Naive thymus-derived CD4-positive, alpha-beta T cell (primary cell): Measurements from ENCODE around the gene SPHKAP. TPM values are rescaled to one million over a fixed set of nuclear protein-coding genes. Genes with fewer than 3 reads are reported as not detected.

Source experiments
- ATAC-seq: fragments of 150-1000 bp; cut with Tn5 transposase; 2 replicates; pipeline ENCODE4 v1.10.0; 2021; ENCODE audit warnings: mild to moderate bottlenecking, moderate library complexity
- CTCF ChIA-PET: fragments of 350-600 bp; sonication (Branson Sonifier 250); formaldehyde crosslinking; loops from one replicate; lab custom pipeline; 2021; ENCODE audit warnings: antibody characterized with exemption; lab: Charles Lee
- POLR2A ChIA-PET: fragments of 350-600 bp; sonication (Branson Sonifier 250); formaldehyde crosslinking; loops from one replicate; lab custom pipeline; 2021; ENCODE audit warnings: antibody characterized with exemption, inconsistent platforms; lab: Charles Lee
- DNase-seq, 9 donors: peaks; one replicate each; pipeline versions ENCODE4 v3.0.0 to v3.0.0-alpha.2; 2020 to 2022; ENCODE audit warnings: mixed read lengths in 1 of 9
- H3K27ac ChIP-seq: one replicate; pipeline ENCODE4 v1.7.0; 2013; ENCODE audit warnings: mild to moderate bottlenecking, low read depth, low read length, moderate library complexity
- H3K27me3 ChIP-seq, 2 donors: one replicate each; pipeline ENCODE4 v1.7.0; 2013; ENCODE audit warnings: low read length in 2 of 2, mild to moderate bottlenecking in 2 of 2, moderate library complexity in 2 of 2; ENCODE audit not compliant: control insufficient read depth in 2 of 2, insufficient read depth in 2 of 2
- H3K36me3 ChIP-seq, 3 experiments: 1 replicate in 2 of 3; 2 replicates in 1 of 3; pipeline ENCODE4 v1.7.0; 2013; ENCODE audit warnings: low read length in 3 of 3, mild to moderate bottlenecking in 3 of 3, moderate library complexity in 1 of 3; ENCODE audit not compliant: insufficient read depth in 3 of 3, control insufficient read depth in 2 of 3
- H3K4me1 ChIP-seq, 2 donors: one replicate each; pipeline ENCODE4 v1.7.0; 2013; ENCODE audit warnings: low read length in 2 of 2, mild to moderate bottlenecking in 2 of 2, moderate library complexity in 1 of 2; ENCODE audit not compliant: control insufficient read depth in 2 of 2, insufficient read depth in 2 of 2
- H3K4me3 ChIP-seq: 2 replicates; pipeline ENCODE4 v1.7.0; 2013; ENCODE audit warnings: mild to moderate bottlenecking, low read length
- H3K9me3 ChIP-seq, 3 experiments: 1 replicate in 2 of 3; 2 replicates in 1 of 3; pipeline ENCODE4 v1.7.0; 2013; ENCODE audit warnings: low read length in 3 of 3; ENCODE audit not compliant: control insufficient read depth in 2 of 3
- H3K27ac Mint-ChIP-seq, 9 donors: one replicate each; pipeline ENCODE4 v1.8.0; 2020 to 2022; ENCODE audit warnings: mixed read lengths in 9 of 9, mild to moderate bottlenecking in 8 of 9, moderate library complexity in 5 of 9, inconsistent platforms in 2 of 9
- H3K27me3 Mint-ChIP-seq, 5 donors: one replicate each; pipeline ENCODE4 v1.8.0; 2021 to 2022; ENCODE audit warnings: mixed read lengths in 5 of 5, mild to moderate bottlenecking in 1 of 5
- H3K36me3 Mint-ChIP-seq, 5 donors: one replicate each; pipeline ENCODE4 v1.8.0; 2020 to 2022; ENCODE audit warnings: mixed read lengths in 5 of 5, mild to moderate bottlenecking in 3 of 5, inconsistent platforms in 1 of 5
- H3K4me1 Mint-ChIP-seq, 7 donors: one replicate each; pipeline ENCODE4 v1.8.0; 2020 to 2022; ENCODE audit warnings: mixed read lengths in 7 of 7, mild to moderate bottlenecking in 3 of 7, inconsistent platforms in 1 of 7
- H3K4me3 Mint-ChIP-seq, 10 donors: one replicate each; pipeline ENCODE4 v1.8.0; 2020 to 2022; ENCODE audit warnings: mild to moderate bottlenecking in 10 of 10, mixed read lengths in 10 of 10, moderate library complexity in 6 of 10, inconsistent platforms in 2 of 10
- H3K9me3 Mint-ChIP-seq, 11 donors: one replicate each; pipeline ENCODE4 v1.8.0; 2020 to 2022; ENCODE audit warnings: mixed read lengths in 11 of 11, mild to moderate bottlenecking in 4 of 11, inconsistent platforms in 1 of 11, moderate library complexity in 1 of 11
- intact Hi-C, 2 donors: fragments of 100-400 bp; cut with micrococcal nuclease; formaldehyde crosslinking; loops; one replicate each; pipeline ENCODE4 v1.15.1; 2023
- polyA plus RNA-seq, 2 donors: library from polyadenylated mRNA; unstranded; fragments of 300-500 nt; fragmentation: Illumina TruSeq; gene quantifications; one replicate each; pipeline ENCODE4 v1.2.3, GENCODE V29; 2021
- total RNA-seq, 6 experiments: library from RNA in 5 of 6; stranded (reverse) in 5 of 6; gene quantifications; 1 replicate in 5 of 6; 2 replicates in 1 of 6; pipeline ENCODE4 v1.2.3 and lab custom pipeline; 2021 to 2026

The SPHKAP gene
- total and polyA plus RNA-seq, 7 experiments from 2014 or later: not detected

GRCh38 chr2:228136027-228136426 lies 45.5 kb downstream of the SPHKAP start:
- Histone ChIP-seq H3K27me3 (no peaks in the 10 kb centered on the region), H3K27ac (no peak overlapping the region), H3K9me3 (no peaks in the 10 kb centered on the region), H3K36me3 (no peaks in the 10 kb centered on the region), H3K4me1 (no peaks in the 10 kb centered on the region), H3K4me3 (no peak overlapping the region)
- intact Hi-C loops: no loop called here
- Mint-ChIP-seq H3K9me3 (peaks cover 0 to 12% (median 4%) of the 10 kb centered on the region in 11 donors), H3K36me3 (no peaks in the 10 kb centered on the region), H3K27me3 (no peaks in the 10 kb centered on the region), H3K4me1 (peaks cover 0 to 5% (median 0%) of the 10 kb centered on the region in 7 donors), H3K4me3 (no peak overlapping the region), H3K27ac (no peak overlapping the region)
- CTCF ChIA-PET: no interaction called here
- ATAC-seq (no peak), DNase-seq (no peak)
- POLR2A ChIA-PET: no interaction called here

- H3K36me3 Mint-ChIP-seq: no peaks in the 10 kb centered on the region
- H3K27ac Mint-ChIP-seq: no peak overlapping the region
- Histone ChIP-seq H3K9me3 (no peaks in the 10 kb centered on the region), H3K4me1 (no peaks in the 10 kb centered on the region), H3K4me3 (no peak overlapping the region), H3K27ac (no peak overlapping the region), H3K27me3 (no peaks in the 10 kb centered on the region), H3K36me3 (no peaks in the 10 kb centered on the region)
- H3K9me3 Mint-ChIP-seq: peaks cover 0 to 12% (median 1%) of the 10 kb centered on the region in 11 donors
- no peak for ATAC-seq
- DNase-seq: no peak
- intact Hi-C loops: no loop called here
- H3K27me3 Mint-ChIP-seq: no peaks in the 10 kb centered on the region
- no peak overlapping the region for H3K4me3 Mint-ChIP-seq
- CTCF ChIA-PET: no interaction called here
- POLR2A ChIA-PET: no interaction called here
- H3K4me1 Mint-ChIP-seq: no peaks in the 10 kb centered on the region
These were observed 46.2 kb downstream of the SPHKAP start for GRCh38 chr2:228135300-228135699.

- Mint-ChIP-seq H3K36me3 (no peaks in the 10 kb centered on the region), H3K4me1 (no peaks in the 10 kb centered on the region), H3K27me3 (no peaks in the 10 kb centered on the region), H3K9me3 (peaks cover 0 to 7% (median 0%) of the 10 kb centered on the region in 11 donors), H3K4me3 (no peak overlapping the region), H3K27ac (no peak overlapping the region)
- Histone ChIP-seq H3K4me1 (no peaks in the 10 kb centered on the region), H3K27ac (no peak overlapping the region), H3K9me3 (no peaks in the 10 kb centered on the region), H3K4me3 (no peak overlapping the region), H3K36me3 (no peaks in the 10 kb centered on the region), H3K27me3 (no peaks in the 10 kb centered on the region)
- intact Hi-C loops: no loop called here
- ATAC-seq (no peak), DNase-seq (no peak)
- ChIA-PET POLR2A (no interaction called here), CTCF (no interaction called here)
These were observed 49.7 kb downstream of the SPHKAP start for GRCh38 chr2:228131833-228132232.

GRCh38 chr2:228126401-228126800 lies 55.1 kb downstream of the SPHKAP start:
- no peaks in the 10 kb centered on the region for H3K27me3 Mint-ChIP-seq
- H3K4me1 Mint-ChIP-seq: no peaks in the 10 kb centered on the region
- peaks cover 0 to 12% (median 4%) of the 10 kb centered on the region in 11 donors for H3K9me3 Mint-ChIP-seq
- DNase-seq (no peak), ATAC-seq (no peak)
- no peak overlapping the region for H3K4me3 Mint-ChIP-seq
- ChIA-PET CTCF (no interaction called here), POLR2A (no interaction called here)
- no peaks in the 10 kb centered on the region for H3K27me3 ChIP-seq
- H3K9me3 ChIP-seq: no peaks in the 10 kb centered on the region
- no peaks in the 10 kb centered on the region for H3K36me3 Mint-ChIP-seq
- no peaks in the 10 kb centered on the region for H3K4me1 ChIP-seq
- H3K36me3 ChIP-seq: no peaks in the 10 kb centered on the region
- no peak overlapping the region for H3K27ac Mint-ChIP-seq
- intact Hi-C loops: no loop called here
- no peak overlapping the region for H3K27ac ChIP-seq
- H3K4me3 ChIP-seq: no peak overlapping the region

DNA sequence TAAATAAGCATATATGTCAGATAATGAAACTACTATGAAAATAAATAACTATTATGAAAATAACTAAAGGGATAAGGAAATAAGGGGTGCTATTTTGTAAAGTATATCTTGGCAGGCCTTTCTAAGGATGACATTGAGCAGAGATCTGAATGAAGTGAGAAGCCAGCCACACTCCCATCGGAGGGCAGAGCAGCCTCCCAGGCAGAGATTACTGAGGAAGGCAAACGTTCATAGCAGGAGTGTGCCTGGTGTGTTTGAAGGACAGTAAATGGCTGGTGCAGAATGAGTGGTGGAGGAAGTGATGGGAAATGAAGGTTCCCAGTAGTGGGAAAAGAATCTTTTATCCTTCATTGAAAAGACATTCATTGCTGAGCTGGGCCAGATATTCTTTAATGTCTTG lies 62.5 kb downstream of the SPHKAP start:
- no peaks in the 10 kb centered on the region for H3K27me3 ChIP-seq
- no peak overlapping the region for H3K4me3 Mint-ChIP-seq
- no peak overlapping the region for H3K27ac Mint-ChIP-seq
- no peak overlapping the region for H3K27ac ChIP-seq
- no peak overlapping the region for H3K4me3 ChIP-seq
- H3K9me3 Mint-ChIP-seq: peaks cover 0 to 8% (median 0%) of the 10 kb centered on the region in 11 donors
- no peaks in the 10 kb centered on the region for H3K36me3 Mint-ChIP-seq
- intact Hi-C loops: no loop called here
- H3K36me3 ChIP-seq: no peaks in the 10 kb centered on the region
- ChIA-PET CTCF (no interaction called here), POLR2A (no interaction called here)
- no peak for ATAC-seq
- no peak for DNase-seq
- H3K4me1 Mint-ChIP-seq: no peaks in the 10 kb centered on the region
- peaks cover 0 to 4% (median 0%) of the 10 kb centered on the region in 5 donors for H3K27me3 Mint-ChIP-seq
- H3K4me1 ChIP-seq: no peaks in the 10 kb centered on the region
- no peaks in the 10 kb centered on the region for H3K9me3 ChIP-seq

GRCh38 chr2:228107846-228108245 lies 73.6 kb downstream of the SPHKAP start:
- no peaks in the 10 kb centered on the region for H3K27me3 ChIP-seq
- ATAC-seq: no peak
- H3K27ac ChIP-seq: no peak overlapping the region
- H3K4me1 Mint-ChIP-seq: no peaks in the 10 kb centered on the region
- H3K36me3 Mint-ChIP-seq: no peaks in the 10 kb centered on the region
- no peaks in the 10 kb centered on the region for H3K27me3 Mint-ChIP-seq
- peaks cover 0 to 9% (median 0%) of the 10 kb centered on the region in 11 donors for H3K9me3 Mint-ChIP-seq
- ChIA-PET CTCF (interaction anchor here (0.7 kb wide), 1 partner anchor 48 kb away, joined by 3 read pairs; no protein-coding TSS in a partner anchor), POLR2A (no interaction called here)
- H3K4me3 ChIP-seq: no peak overlapping the region
- H3K4me1 ChIP-seq: no peaks in the 10 kb centered on the region
- no peaks in the 10 kb centered on the region for H3K9me3 ChIP-seq
- no peaks in the 10 kb centered on the region for H3K36me3 ChIP-seq
- DNase-seq: no peak
- intact Hi-C loops: no loop called here
- H3K4me3 Mint-ChIP-seq: no peak overlapping the region
- no peak overlapping the region for H3K27ac Mint-ChIP-seq

GRCh38 chr2:228105526-228106250 lies 75.8 kb downstream of the SPHKAP start:
- DNase-seq (no peak), ATAC-seq (no peak)
- Histone ChIP-seq H3K9me3 (no peaks in the 10 kb centered on the region), H3K36me3 (no peaks in the 10 kb centered on the region), H3K27ac (no peak overlapping the region), H3K4me3 (no peak overlapping the region), H3K27me3 (no peaks in the 10 kb centered on the region), H3K4me1 (no peaks in the 10 kb centered on the region)
- POLR2A ChIA-PET: interaction anchor here (0.5 kb wide), 1 partner anchor 407 kb away, joined by 5 read pairs; no protein-coding TSS in a partner anchor
- peaks cover 0 to 12% (median 6%) of the 10 kb centered on the region in 11 donors for H3K9me3 Mint-ChIP-seq
- no peak overlapping the region for H3K4me3 Mint-ChIP-seq
- intact Hi-C loops: no loop called here
- no peak overlapping the region for H3K27ac Mint-ChIP-seq
- peaks cover 0 to 4% (median 0%) of the 10 kb centered on the region in 5 donors for H3K36me3 Mint-ChIP-seq
- H3K4me1 Mint-ChIP-seq: no peaks in the 10 kb centered on the region
- CTCF ChIA-PET: no interaction called here
- no peaks in the 10 kb centered on the region for H3K27me3 Mint-ChIP-seq
